HCT116 (cell line): ENCODE results near the gene EHMT1. TPM values are rescaled to one million over a fixed set of nuclear protein-coding genes. Genes with fewer than 3 reads are reported as not detected.

Source experiments
- ATAC-seq: fragments of 200-7000 bp; cut with Tn5 transposase; 2 replicates; pipeline ENCODE4 v1.9.1; 2020; ENCODE audit warnings: mild to moderate bottlenecking, moderate library complexity
- BruUV-seq: library from RNA; stranded (reverse); fragments of 400-500 nt; replicated peaks from 2 replicates; lab custom pipeline; 2021; lab: Mats Ljungman, UMichigan
- CTCF ChIA-PET: fragments of 300-600 bp; sonication (Branson Sonifier 250); formaldehyde crosslinking; loops from one replicate; lab custom pipeline; 2021; ENCODE audit warnings: antibody characterized with exemption; lab: Charles Lee
- POLR2A ChIA-PET: fragments of 300-600, 350-600 bp; sonication (Branson Sonifier 250); formaldehyde crosslinking; loops from one replicate; lab custom pipeline; 2021; ENCODE audit warnings: antibody characterized with exemption; lab: Charles Lee
- RAD21 ChIA-PET, 2 experiments: fragments of 300-600 bp; sonication (Branson Sonifier 250); formaldehyde crosslinking; loops; one replicate each; lab custom pipeline; 2023; ENCODE audit warnings: low total read pairs in 2 of 2; ENCODE audit not compliant: uncharacterized antibody in 2 of 2, unreplicated experiment in 2 of 2, low non-redundant PET in 1 of 2; lab: Charles Lee
- DNase-seq: peaks from one replicate; pipeline ENCODE4 v3.0.0-alpha.2; 2010; ENCODE audit warnings: low read depth, low spot score
- H2AFZ ChIP-seq: fragments of 200-600 bp; shearing (Covaris generic), sonication (generic); 2 replicates; pipeline ENCODE4 v1.6.1; 2017; ENCODE audit warnings: low read depth, mixed run types, mixed read lengths, antibody characterized with exemption, low read length; ENCODE audit not compliant: poor library complexity, severe bottlenecking
- H3K27ac ChIP-seq: 2 replicates; pipeline ENCODE4 v1.5.1; 2012; ENCODE audit warnings: low read depth, low read length
- H3K27me3 ChIP-seq: fragments of 200-600 bp; sonication (generic); 2 replicates; pipeline ENCODE4 v1.6.1; 2016; ENCODE audit warnings: mixed run types, low read length, mixed read lengths; ENCODE audit not compliant: insufficient read depth
- H3K36me3 ChIP-seq, 2 experiments: fragments of 200-500 bp in 1 of 2; fragments of 200-600 bp in 1 of 2; sonication (Bioruptor generic) in 1 of 2; sonication (generic) in 1 of 2; 2 replicates each; pipeline versions ENCODE4 v1.5.1 to v1.6.1; 2014 to 2016; ENCODE audit warnings: low read length in 2 of 2, inconsistent platforms in 1 of 2, mixed read lengths in 1 of 2, mixed run types in 1 of 2; ENCODE audit not compliant: insufficient read depth in 2 of 2, control insufficient read depth in 1 of 2
- H3K4me1 ChIP-seq, 2 experiments: fragments of 200-600 bp in 1 of 2; sonication (generic) in 1 of 2; 2 replicates each; pipeline versions ENCODE4 v1.5.1 to v1.6.1; 2012 to 2017; ENCODE audit warnings: low read length in 2 of 2, inconsistent platforms in 1 of 2, mild to moderate bottlenecking in 1 of 2, mixed read lengths in 1 of 2, mixed run types in 1 of 2, moderate library complexity in 1 of 2; ENCODE audit not compliant: insufficient read depth in 2 of 2, control insufficient read depth in 1 of 2
- H3K4me2 ChIP-seq: fragments of 200-600 bp; sonication (generic); 2 replicates; pipeline ENCODE4 v1.6.1; 2017; ENCODE audit warnings: mixed run types, low read length, mixed read lengths
- H3K4me3 ChIP-seq, 2 experiments: fragments of 200-600 bp in 1 of 2; sonication (generic) in 1 of 2; replicated peaks in 1 of 2; 2 replicates each; pipeline ENCODE4 v1.5.1; 2011 to 2016; ENCODE audit warnings: low read length in 2 of 2, control low read depth in 1 of 2, low read depth in 1 of 2, mild to moderate bottlenecking in 1 of 2, mixed read lengths in 1 of 2, mixed run types in 1 of 2
- H3K79me2 ChIP-seq: fragments of 200-600 bp; sonication (generic); 2 replicates; pipeline ENCODE4 v1.6.1; 2017; ENCODE audit warnings: mild to moderate bottlenecking, mixed run types, low read length, moderate library complexity, mixed read lengths; ENCODE audit not compliant: insufficient read depth
- H3K9ac ChIP-seq: fragments of 200-600 bp; sonication (generic); 2 replicates; pipeline ENCODE4 v1.6.1; 2016; ENCODE audit warnings: low read length, mixed read lengths
- H3K9me2 ChIP-seq: fragments of 200-600 bp; sonication (generic), shearing (Covaris generic); 2 replicates; pipeline ENCODE4 v1.6.1; 2017; ENCODE audit warnings: mixed run types, mild to moderate bottlenecking, moderate library complexity; ENCODE audit not compliant: insufficient read depth
- H3K9me3 ChIP-seq, 2 experiments: fragments of 200-500 bp in 1 of 2; fragments of 200-600 bp in 1 of 2; sonication (Bioruptor generic) in 1 of 2; sonication (generic) in 1 of 2; 2 replicates each; pipeline ENCODE4 v1.6.1; 2014 to 2017; ENCODE audit warnings: low read length in 2 of 2, mixed read lengths in 2 of 2, inconsistent platforms in 1 of 2, low read depth in 1 of 2, mild to moderate bottlenecking in 1 of 2, mixed run types in 1 of 2, moderate library complexity in 1 of 2; ENCODE audit not compliant: control insufficient read depth in 1 of 2, insufficient read depth in 1 of 2
- H4K20me1 ChIP-seq: fragments of 200-600 bp; sonication (generic), shearing (Covaris generic); 2 replicates; pipeline ENCODE4 v1.6.1; 2017; ENCODE audit warnings: mixed run types, mild to moderate bottlenecking, moderate library complexity; ENCODE audit not compliant: insufficient read depth
- CBX3 ChIP-seq: IDR thresholded peaks from 2 replicates; pipeline ENCODE4 v1.6.1; 2012; ENCODE audit warnings: low read depth
- CEBPB ChIP-seq: IDR thresholded peaks from 2 replicates; pipeline ENCODE4 v1.6.1; 2012; ENCODE audit warnings: low read depth
- ELF1 ChIP-seq: IDR thresholded peaks from 2 replicates; pipeline ENCODE4 v1.6.1; 2012; ENCODE audit warnings: low read depth, borderline replicate concordance
- EZH2phosphoT487 ChIP-seq: fragments of 200-600 bp; IDR thresholded peaks from 2 replicates; pipeline ENCODE4 v1.6.1; 2018; ENCODE audit warnings: antibody characterized with exemption, borderline replicate concordance
- FOSL1 ChIP-seq: IDR thresholded peaks from 2 replicates; pipeline ENCODE4 v1.6.1; 2012; ENCODE audit warnings: low read depth
- POLR2AphosphoS5 ChIP-seq: IDR thresholded peaks from 2 replicates; pipeline ENCODE4 v1.6.1; 2011; ENCODE audit warnings: mild to moderate bottlenecking, low read depth, low read length, moderate library complexity
- REST ChIP-seq: IDR thresholded peaks from 2 replicates; pipeline ENCODE4 v1.6.1; 2012; ENCODE audit warnings: low read depth
- SIN3A ChIP-seq: IDR thresholded peaks from 2 replicates; pipeline ENCODE4 v1.6.1; 2012; ENCODE audit warnings: low read depth
- SRF ChIP-seq: IDR thresholded peaks from 2 replicates; pipeline ENCODE4 v1.6.1; 2012; ENCODE audit warnings: low read depth
- TCF7L2 ChIP-seq: IDR thresholded peaks from 2 replicates; pipeline ENCODE4 v1.7.0; 2011; ENCODE audit warnings: borderline replicate concordance, inconsistent platforms; ENCODE audit not compliant: insufficient read depth, insufficient read length; ENCODE audit errors: extremely low read depth
- YY1 ChIP-seq: IDR thresholded peaks from 2 replicates; pipeline ENCODE4 v1.6.1; 2011; ENCODE audit warnings: low read length, low read depth, moderate library complexity, mild to moderate bottlenecking; ENCODE audit not compliant: insufficient replicate concordance; ENCODE audit errors: extremely low read depth
- ZBTB33 ChIP-seq: IDR thresholded peaks from 2 replicates; pipeline ENCODE4 v1.6.1; 2011; ENCODE audit warnings: mild to moderate bottlenecking, low read length, moderate library complexity; ENCODE audit not compliant: insufficient replicate concordance; ENCODE audit errors: extremely low read depth
- ZFX ChIP-seq: fragments of 450-650 bp; IDR thresholded peaks from 2 replicates; pipeline ENCODE4 v1.6.1; 2017
- ZNF274 ChIP-seq: fragments of 200-500 bp; sonication (Bioruptor generic); IDR thresholded peaks from 2 replicates; pipeline ENCODE4 v1.6.1; 2014; ENCODE audit warnings: mild to moderate bottlenecking, low read depth, low read length, inconsistent platforms
- intact Hi-C: fragments of 100-400 bp; cut with micrococcal nuclease; formaldehyde crosslinking; loops from 2 replicates; pipeline ENCODE4 v1.10.0; 2022
- total RNA-seq: library from RNA; stranded (reverse); gene quantifications from one replicate; pipeline ENCODE4 v1.2.1, GENCODE V29; 2021; ENCODE audit not compliant: unreplicated experiment
- TF ChIP-seq, protein P1 (sequence below), 3 experiments: fragments of 200-600 bp in 1 of 3; sonication (generic) in 1 of 3; IDR thresholded peaks in 2 of 3; conservative IDR thresholded peaks in 1 of 3; 2 replicates each; pipeline ENCODE4 v1.5.1; 2012 to 2017; ENCODE audit warnings: low read depth in 2 of 3, low read length in 2 of 3, antibody characterized with exemption in 1 of 3, borderline replicate concordance in 1 of 3, control low read depth in 1 of 3, mild to moderate bottlenecking in 1 of 3, mixed read lengths in 1 of 3, mixed run types in 1 of 3, moderate library complexity in 1 of 3; ENCODE audit not compliant: insufficient read depth in 1 of 3

EHMT1 gene
- total RNA-seq, 1 experiment from 2014 or later = 86.1 TPM

GRCh38 chr9:137690930-137691645 lies 72.3 kb downstream of the EHMT1 start:
- intact Hi-C loops = no loop called here
- no peaks in the 10 kb centered on the region for H3K4me1 ChIP-seq
- H3K27me3 ChIP-seq = no peaks in the 10 kb centered on the region
- H3K4me3 ChIP-seq = no peak overlapping the region
- no peaks in the 10 kb centered on the region for H3K36me3 ChIP-seq
- CTCF ChIA-PET = no interaction called here
- no peaks in the 10 kb centered on the region for H3K9me2 ChIP-seq
- H3K9ac ChIP-seq = no peak overlapping the region
- DNase-seq = no peak
- no peak overlapping the region for H3K27ac ChIP-seq
- ATAC-seq = no peak
- TF ChIP-seq CEBPB (no peak), ZNF274 (no peak), FOSL1 (no peak), CBX3 (no peak), EZH2phosphoT487 (no peak), SRF (no peak), SIN3A (no peak), POLR2AphosphoS5 (no peak), ELF1 (no peak), TCF7L2 (no peak), ZFX (no peak), REST (no peak), ZBTB33 (no peak), YY1 (no peak)
- TF ChIP-seq, protein P1, sequence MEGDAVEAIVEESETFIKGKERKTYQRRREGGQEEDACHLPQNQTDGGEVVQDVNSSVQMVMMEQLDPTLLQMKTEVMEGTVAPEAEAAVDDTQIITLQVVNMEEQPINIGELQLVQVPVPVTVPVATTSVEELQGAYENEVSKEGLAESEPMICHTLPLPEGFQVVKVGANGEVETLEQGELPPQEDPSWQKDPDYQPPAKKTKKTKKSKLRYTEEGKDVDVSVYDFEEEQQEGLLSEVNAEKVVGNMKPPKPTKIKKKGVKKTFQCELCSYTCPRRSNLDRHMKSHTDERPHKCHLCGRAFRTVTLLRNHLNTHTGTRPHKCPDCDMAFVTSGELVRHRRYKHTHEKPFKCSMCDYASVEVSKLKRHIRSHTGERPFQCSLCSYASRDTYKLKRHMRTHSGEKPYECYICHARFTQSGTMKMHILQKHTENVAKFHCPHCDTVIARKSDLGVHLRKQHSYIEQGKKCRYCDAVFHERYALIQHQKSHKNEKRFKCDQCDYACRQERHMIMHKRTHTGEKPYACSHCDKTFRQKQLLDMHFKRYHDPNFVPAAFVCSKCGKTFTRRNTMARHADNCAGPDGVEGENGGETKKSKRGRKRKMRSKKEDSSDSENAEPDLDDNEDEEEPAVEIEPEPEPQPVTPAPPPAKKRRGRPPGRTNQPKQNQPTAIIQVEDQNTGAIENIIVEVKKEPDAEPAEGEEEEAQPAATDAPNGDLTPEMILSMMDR (IDR thresholded peaks at IDR 0.05 in 2 of 3, conservative IDR thresholded peaks at IDR 0.05 in 1 of 3; ENCODE audit: borderline replicate concordance in 1 of 3, insufficient read depth in 1 of 3, low read depth in 2 of 3, low read length in 2 of 3) = no peak
- no peak overlapping the region for H2AFZ ChIP-seq
- POLR2A ChIA-PET = no interaction called here
- peaks cover 94% of the 10 kb centered on the region for H3K79me2 ChIP-seq
- no TSS peak for BruUV-seq
- no peak overlapping the region for H3K4me2 ChIP-seq
- no peaks in the 10 kb centered on the region for H3K9me3 ChIP-seq
- peaks cover 3% of the 10 kb centered on the region; the same call in 1 of the 2 replicates for H4K20me1 ChIP-seq
- RAD21 ChIA-PET = no interaction called here
